ENCODE results near the gene TBC1D22A. TPM values are rescaled to one million over a fixed set of nuclear protein-coding genes. Genes with fewer than 3 reads are reported as not detected.

The TBC1D22A gene
- total RNA-seq, 4 donors from 2014 or later = 9.2 to 45.3 (median 22.8) TPM

- no peak overlapping the region for H3K4me3 ChIP-seq
- no peak overlapping the region for H3K27ac ChIP-seq
- DNase-seq = no peak
- H3K27me3 ChIP-seq = no peaks in the 10 kb centered on the region
- intact Hi-C loops (cut with DNase I; ENCODE audit: low total_unique reads) = no loop called here
- TF ChIP-seq CTCF (IDR thresholded peaks at IDR 0.05) (no peak), POLR2A (IDR thresholded peaks at IDR 0.05) (no peak)
- H3K9me3 ChIP-seq = no peaks in the 10 kb centered on the region
- no peaks in the 10 kb centered on the region for H3K36me3 ChIP-seq
- no peaks in the 10 kb centered on the region for H3K4me1 ChIP-seq
Measured at GRCh38 chr22:47129902-47130635, 367.6 kb downstream of the TBC1D22A start.

GRCh38 chr22:47130883-47131631, 368.6 kb downstream of the TBC1D22A start:
- no peak for DNase-seq
- intact Hi-C loops (cut with DNase I; ENCODE audit: low total_unique reads) = no loop called here

GRCh38 chr22:47131632-47132427, 369.4 kb downstream of the TBC1D22A start:
- Histone ChIP-seq H3K27me3 (no peaks in the 10 kb centered on the region), H3K4me1 (no peaks in the 10 kb centered on the region), H3K27ac (no peak overlapping the region), H3K9me3 (no peaks in the 10 kb centered on the region), H3K4me3 (no peak overlapping the region), H3K36me3 (no peaks in the 10 kb centered on the region)
- DNase-seq = no peak
- intact Hi-C loops (cut with DNase I; ENCODE audit: low total_unique reads) = no loop called here
- no peak for TF ChIP-seq POLR2A (IDR thresholded peaks at IDR 0.05)
- TF ChIP-seq CTCF (IDR thresholded peaks at IDR 0.05) = no peak

More at GRCh38 chr22:47130883-47131631, 368.6 kb downstream of the TBC1D22A start:
- no peak overlapping the region for H3K4me3 ChIP-seq
- TF ChIP-seq POLR2A (IDR thresholded peaks at IDR 0.05) (no peak), CTCF (IDR thresholded peaks at IDR 0.05) (no peak)
- no peaks in the 10 kb centered on the region for H3K4me1 ChIP-seq
- H3K9me3 ChIP-seq = no peaks in the 10 kb centered on the region
- H3K27me3 ChIP-seq = no peaks in the 10 kb centered on the region
- no peak overlapping the region for H3K27ac ChIP-seq
- H3K36me3 ChIP-seq = no peaks in the 10 kb centered on the region

- no peak for TF ChIP-seq POLR2A (IDR thresholded peaks at IDR 0.05)
- no peak for TF ChIP-seq CTCF (IDR thresholded peaks at IDR 0.05)
- no peak for DNase-seq
- intact Hi-C loops (cut with DNase I; ENCODE audit: low total_unique reads) = no loop called here
Measured at GRCh38 chr22:47132428-47132825, 370.0 kb downstream of the TBC1D22A start.

More at GRCh38 chr22:47132428-47132825, 370.0 kb downstream of the TBC1D22A start:
- Histone ChIP-seq H3K36me3 (no peaks in the 10 kb centered on the region), H3K4me3 (no peak overlapping the region), H3K27me3 (no peaks in the 10 kb centered on the region), H3K9me3 (no peaks in the 10 kb centered on the region), H3K4me1 (no peaks in the 10 kb centered on the region), H3K27ac (no peak overlapping the region)
